Esophagus muscularis mucosa (tissue), 4 donors: Measurements from ENCODE around the gene GPR78.

Experiments used
- CTCF ChIP-seq, 3 experiments: fragments of 200-600 bp in 2 of 3; fragments of 450-650 bp in 1 of 3; sonication (generic) in 2 of 3; IDR thresholded peaks; one replicate each; pipeline ENCODE4 v1.5.1; 2017 to 2019; ENCODE audit warnings: antibody characterized with exemption in 3 of 3, mild to moderate bottlenecking in 2 of 3, moderate library complexity in 1 of 3
- EP300 ChIP-seq: sonication (generic); formaldehyde crosslinking; IDR thresholded peaks from one replicate; pipeline ENCODE4 v1.6.1; 2017; ENCODE audit warnings: antibody characterized with exemption
- POLR2A ChIP-seq: fragments of 450-650 bp; IDR thresholded peaks from one replicate; pipeline ENCODE4 v1.6.1; 2017; ENCODE audit warnings: antibody characterized with exemption, moderate library complexity, mild to moderate bottlenecking, low read depth
- POLR2AphosphoS5 ChIP-seq, 2 donors: sonication (generic); formaldehyde crosslinking; IDR thresholded peaks; one replicate each; pipeline ENCODE4 v1.6.1; 2017; ENCODE audit warnings: antibody characterized with exemption in 2 of 2

DNA sequence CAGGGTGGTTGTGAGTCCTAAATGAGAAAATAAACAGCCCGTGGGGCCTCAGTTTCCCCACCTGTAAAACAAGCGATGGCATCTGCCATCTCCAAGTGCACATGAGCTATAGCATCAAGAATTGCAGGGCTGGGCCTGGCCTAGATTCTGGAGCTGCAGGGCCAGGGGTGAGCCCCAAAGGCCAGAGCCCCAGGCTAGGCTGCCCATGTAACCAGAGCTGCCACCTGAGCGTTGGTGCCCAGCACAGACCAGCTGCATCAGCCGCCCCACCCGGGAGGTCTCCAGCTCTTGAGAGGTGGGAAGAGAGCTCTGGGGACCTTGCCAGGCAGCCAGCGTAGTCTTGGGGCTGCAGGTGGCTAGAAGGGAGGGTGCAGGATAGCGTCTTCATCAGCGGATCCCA is 27.0 kb upstream of the GPR78 start:
- TF ChIP-seq CTCF (IDR thresholded peaks at IDR 0.05) (no peak), POLR2A (no peak), EP300 (no peak), POLR2AphosphoS5 (IDR thresholded peaks at IDR 0.05) (no peak)
